Stimulated activated CD8-positive, alpha-beta memory T cell treated with anti-CD3 and anti-CD28 coated beads, Interleukin-12 subunit alpha, Interleukin-12 subunit beta, amount 100 ng/mL, for 1 hour (primary cell): ENCODE results near the gene LAMB3.

Source experiments
- DNase-seq: peaks from one replicate; pipeline ENCODE4 v3.0.0-alpha.2; 2020; ENCODE audit warnings: low read depth

The LAMB3 gene

DNA sequence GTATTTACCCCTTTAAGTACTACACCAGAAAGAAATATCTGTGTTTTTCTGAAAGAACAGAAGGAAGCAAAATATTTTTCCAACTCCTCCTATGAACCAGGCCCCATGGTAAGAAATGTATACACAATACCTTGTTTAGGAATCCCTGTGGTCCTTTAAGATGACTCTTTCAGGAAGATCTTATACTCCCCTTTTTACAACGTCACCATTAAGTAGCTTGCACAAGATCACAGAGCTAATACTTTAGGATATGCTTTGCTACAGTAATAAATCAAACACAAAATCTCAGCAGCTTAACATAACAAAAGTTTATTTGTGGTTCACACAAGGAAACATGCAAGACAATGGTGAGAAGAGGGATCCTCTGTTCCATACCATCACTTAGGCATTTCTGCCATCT is 8.8 kb upstream of the LAMB3 start:
- no peak for DNase-seq

DNA sequence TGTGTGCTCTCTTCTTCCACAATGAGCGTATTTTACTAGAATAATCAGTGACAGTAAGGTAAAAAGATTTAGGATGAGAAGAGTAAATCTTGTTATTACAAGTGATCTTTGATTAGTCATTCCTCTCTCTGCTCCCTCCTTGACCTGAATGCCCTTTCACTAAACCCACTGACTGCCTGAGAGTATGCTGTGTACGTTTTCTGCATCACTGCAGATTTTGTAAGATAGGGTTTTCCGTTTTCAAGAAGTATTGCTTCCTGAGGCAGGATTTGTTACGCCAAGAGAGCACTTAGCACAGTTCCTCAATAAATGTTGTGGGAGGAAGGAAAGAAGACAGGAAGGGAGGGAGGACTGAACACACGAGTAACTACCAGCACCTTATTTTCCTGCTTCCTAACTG is 7.7 kb upstream of the LAMB3 start:
- DNase-seq = no peak

DNA sequence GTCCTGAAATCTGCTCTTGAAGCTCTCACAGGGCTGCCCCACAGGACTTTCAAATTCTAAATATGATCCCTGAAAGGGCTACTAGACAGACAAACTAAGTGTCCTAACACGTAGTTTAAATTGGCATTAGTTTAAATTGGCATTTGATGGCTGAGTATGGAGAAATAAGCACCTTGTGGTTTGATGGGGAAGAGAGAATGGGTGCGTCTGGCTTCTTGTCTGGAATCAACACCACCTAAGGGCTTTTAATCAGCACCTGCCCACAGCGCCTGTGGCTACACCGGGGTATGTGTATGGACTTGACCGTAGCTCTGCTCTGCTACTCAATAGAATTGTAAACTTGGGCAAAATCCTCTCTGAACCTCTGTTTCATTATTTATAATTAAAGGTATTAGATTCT is 5.7 kb upstream of the LAMB3 start:
- DNase-seq = no peak

DNA sequence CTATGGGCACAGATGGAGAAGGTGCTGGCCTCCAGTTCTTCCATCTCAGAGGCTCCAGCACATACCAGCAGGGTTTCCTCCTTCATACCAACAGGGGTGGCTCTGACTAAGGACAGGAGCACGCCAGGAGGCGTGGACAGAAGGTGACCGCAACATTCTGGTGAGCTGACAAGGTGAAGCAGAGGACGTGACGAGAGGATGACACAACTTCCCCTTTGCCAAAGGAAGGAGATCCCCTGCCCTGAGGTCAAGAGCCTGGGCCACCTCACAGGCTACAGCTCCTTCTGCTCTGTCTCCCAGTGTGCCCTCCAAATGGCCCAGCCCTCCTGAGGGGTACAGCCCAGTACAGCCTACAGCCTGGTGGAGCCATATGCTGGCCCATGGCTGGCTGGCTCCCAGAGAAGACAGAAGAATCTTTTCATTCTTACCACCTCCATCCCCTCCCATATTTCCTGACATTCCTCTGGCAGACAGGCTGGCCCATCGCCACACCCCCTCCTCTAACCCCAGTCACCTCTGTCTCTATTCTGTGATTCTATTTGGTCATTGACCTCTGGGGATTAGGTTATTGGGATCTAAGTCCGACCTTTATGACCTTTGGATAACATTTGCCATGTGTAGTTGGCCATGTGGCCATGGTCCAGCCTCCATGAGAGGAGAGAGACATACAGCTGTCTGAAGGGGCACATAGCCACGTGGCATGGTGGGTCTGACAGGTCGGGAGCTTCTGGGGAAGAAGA is 5.1 kb upstream of the LAMB3 start:
- no peak for DNase-seq

DNA sequence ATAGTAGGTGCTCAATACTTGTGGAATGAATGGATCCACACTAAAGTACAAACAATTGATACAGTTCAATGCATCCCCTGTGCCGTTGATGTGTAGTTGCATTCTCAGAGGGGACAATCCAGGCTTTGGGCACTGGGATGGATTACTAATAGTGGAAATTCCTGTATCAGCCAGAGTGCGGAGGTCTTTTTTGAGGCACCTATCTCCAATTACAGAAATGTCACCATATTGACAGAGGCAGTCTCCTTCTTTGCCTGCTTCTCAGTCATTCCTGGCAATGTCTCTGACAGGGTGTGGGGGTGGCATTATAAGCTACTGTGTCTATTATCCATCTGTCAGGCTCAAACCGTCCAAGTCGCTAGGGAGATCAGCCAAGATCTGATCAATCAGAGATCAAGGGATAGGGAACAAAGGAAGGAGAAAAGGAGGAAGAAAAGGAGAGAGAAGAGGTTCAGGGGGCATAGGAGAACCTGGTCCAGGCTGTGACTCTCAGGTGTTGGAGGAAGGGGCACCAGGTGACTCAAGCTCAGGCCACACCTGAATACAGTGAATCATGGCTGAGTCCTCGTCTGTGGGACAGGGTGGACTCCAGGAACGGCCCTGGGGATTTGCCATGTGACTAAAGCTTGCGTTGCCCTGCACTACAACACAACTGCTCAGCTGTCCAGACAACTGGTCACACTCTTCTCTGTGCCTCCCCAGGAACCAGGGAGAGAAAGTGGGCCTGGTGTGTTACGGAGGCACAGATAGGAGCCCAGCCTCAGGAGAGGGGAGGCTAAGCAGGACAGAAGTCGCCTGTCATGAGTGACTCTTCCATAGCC is 3.4 kb upstream of the LAMB3 start:
- DNase-seq = no peak

DNA sequence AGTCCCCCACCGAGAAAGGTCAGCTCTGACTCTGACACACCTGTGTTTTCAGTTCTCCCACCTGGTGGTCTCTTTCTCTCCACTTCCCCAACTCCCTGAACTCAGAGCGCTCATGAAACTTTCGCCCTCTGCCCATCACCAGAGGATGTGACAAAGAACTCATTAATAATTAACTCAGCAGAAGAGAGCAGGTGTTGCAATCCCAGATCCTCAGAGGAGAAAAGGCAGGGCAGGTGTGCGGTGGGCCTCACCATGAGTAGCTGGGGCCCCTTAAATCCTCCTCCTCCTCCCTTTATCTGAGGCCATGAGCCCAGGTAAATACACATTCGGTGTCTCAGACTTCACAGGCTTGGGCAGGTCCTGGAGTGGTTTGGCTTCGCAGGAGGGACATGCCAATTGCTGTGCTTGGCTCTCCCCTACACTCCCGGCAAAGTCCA is 1.7 kb upstream of the LAMB3 start:
- no peak for DNase-seq

DNA sequence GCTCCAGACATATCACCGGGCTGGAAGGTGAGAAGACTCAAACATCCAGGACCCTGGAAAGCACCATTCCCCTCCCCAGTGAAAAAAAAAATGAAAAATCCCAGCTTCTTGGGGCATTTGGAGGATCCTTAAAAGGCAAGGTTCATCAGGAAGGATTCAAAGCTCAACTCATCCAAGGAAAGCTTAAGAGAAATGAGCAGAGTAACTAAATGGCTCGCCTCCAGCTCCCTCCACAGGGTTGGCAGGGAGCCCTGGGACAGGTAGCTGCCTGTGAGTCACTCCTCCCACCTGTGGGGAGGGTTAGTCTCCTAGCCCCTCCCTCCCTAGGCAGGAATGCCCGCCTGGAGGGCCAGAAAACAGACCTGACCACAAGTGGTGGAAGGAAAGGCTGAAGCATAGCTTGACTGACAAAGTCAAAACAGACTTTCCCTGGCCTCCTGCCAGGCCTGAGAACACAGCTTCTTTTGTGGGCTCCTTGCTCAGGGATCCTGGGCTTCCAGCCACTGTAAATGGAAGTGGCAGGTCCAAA is 712 bp upstream of the LAMB3 start:
- no peak for DNase-seq

DNA sequence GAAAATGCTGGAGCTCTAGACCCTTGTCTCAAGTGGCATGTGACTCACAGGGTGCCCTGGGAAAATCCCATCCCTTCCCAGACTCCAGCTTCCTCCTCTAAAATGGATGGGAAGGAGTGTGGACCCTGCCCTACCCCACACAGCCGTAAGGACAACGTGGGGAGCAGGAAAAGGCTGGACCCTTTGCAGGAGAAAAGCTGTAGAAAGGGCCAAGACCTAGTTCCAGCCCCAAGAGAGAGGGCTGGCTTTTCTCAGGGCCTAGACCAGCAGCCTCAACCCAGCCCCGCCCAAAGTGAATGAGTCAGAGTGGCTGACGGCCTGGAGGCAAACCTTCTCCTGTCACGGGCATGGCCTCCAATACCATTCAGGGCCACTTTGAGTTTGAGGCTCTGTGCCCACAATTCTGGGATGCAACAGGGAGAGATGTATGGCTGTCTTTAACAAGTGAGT is 1.1 kb downstream of the LAMB3 start:
- peak; percentile 9 for DNase-seq

DNA sequence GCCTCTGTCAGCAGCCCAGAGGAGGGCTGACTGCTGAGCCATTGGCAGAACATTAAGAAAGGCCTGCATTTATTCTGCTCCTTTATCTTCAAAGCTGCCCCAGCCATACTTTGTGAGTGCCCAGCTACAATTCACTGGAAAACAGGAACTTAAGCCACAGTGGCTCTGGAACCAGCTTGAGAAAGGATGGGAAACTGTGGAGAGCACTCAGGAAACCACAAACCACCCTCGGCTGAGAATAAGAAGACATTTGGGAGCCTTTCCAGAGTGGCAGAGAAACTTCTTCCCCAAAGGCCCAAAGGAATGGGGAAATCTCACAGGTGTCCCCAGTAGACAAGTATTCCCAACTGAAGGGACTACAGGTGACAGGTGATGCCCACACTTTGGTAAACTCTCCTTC is 1.8 kb downstream of the LAMB3 start:
- DNase-seq = no peak

DNA sequence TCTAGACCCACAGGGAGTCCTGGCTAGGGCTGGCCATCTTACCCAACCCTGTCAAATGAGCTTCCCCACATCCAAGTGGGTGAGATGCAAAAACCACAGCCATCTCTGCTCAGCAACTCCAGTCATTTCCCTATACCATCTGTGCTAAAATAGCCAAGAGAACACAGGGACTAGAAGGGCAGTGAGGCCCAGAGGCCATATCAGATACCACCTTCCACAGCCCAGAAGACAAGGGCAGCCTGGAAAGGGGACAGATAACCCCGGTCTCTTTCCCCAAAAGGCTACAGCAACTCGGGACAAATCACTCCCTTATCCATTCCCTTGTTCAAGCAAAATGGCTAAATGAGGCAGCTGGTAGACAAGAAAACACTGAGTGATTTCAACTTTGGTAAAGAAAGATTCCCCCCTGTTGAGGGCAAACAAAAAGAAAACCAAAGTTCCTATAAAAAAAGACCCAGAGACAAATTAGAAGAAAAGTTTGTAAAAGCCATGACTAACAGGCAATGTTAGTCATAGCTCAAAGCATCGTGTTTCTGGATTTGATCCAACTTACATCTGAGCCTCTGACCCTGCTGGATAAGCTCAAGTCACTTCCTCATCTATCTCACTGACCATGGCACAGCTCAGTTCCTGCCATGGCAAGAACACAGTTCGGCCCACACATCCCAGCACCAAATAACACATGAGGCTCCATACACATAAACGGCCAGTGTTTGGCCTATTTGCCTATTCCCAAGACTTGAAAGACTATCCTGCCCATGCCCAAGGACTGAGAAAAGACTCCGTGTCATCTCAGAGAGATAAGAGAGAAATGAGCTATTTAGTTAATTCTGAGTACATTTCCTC is 3.1 kb downstream of the LAMB3 start:
- no peak for DNase-seq

DNA sequence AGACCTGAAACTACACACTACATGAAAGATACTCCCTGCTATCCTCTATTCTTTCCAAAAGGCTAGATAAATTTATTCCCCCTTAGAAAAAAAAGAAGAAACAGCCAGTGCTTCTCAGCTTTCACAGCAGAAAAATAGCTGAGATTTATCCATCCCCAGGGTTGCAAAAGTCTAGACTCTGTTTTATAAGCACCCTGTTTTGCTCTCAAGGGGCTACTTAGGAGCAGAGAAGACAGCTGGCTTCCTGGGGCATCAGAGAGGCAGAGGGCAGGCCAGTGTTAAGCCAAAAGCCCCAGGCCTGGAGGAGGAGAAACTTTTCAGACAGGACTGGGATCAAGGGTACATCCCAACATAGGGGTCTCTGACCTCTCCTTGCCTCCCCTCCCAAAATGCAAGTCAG is 3.9 kb downstream of the LAMB3 start:
- no peak for DNase-seq

DNA sequence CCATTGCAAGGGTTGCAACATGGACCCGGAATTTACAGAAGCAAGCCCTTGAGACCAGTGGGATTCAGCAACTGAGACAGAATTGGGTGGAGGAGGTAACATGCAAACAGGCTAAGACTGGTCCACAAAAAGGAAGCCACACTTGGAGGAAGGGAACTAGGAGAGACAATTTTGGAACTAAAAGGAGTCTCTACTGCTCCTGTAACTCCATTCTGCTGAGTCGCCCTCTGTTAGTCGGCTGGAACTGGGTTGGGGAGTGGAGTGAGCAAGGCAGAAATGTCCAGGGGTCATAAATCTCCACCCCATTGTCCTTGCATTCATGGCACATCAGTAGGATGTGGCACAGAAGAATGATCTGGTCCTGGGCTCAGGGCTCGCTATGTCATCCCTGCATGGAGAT is 5.1 kb downstream of the LAMB3 start:
- no peak for DNase-seq

DNA sequence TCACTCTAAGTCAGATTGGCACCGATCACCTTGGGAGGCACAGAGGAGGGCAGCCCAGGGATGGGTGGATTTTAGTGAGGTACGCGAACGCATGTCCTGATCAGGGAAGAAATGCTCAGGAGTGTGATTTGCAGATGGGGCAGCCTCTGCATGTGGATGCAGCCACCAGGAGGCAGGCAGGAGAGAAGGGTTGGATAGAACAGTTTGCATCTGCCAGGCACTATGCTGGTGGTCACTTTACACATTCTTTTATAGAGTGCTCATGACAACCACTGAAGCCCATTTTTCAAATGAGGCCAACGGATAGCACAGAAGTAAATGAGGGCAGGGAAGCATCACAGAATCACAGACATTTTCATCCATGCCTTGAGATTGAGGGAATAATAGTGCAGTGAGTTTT is 5.7 kb downstream of the LAMB3 start:
- DNase-seq = no peak

DNA sequence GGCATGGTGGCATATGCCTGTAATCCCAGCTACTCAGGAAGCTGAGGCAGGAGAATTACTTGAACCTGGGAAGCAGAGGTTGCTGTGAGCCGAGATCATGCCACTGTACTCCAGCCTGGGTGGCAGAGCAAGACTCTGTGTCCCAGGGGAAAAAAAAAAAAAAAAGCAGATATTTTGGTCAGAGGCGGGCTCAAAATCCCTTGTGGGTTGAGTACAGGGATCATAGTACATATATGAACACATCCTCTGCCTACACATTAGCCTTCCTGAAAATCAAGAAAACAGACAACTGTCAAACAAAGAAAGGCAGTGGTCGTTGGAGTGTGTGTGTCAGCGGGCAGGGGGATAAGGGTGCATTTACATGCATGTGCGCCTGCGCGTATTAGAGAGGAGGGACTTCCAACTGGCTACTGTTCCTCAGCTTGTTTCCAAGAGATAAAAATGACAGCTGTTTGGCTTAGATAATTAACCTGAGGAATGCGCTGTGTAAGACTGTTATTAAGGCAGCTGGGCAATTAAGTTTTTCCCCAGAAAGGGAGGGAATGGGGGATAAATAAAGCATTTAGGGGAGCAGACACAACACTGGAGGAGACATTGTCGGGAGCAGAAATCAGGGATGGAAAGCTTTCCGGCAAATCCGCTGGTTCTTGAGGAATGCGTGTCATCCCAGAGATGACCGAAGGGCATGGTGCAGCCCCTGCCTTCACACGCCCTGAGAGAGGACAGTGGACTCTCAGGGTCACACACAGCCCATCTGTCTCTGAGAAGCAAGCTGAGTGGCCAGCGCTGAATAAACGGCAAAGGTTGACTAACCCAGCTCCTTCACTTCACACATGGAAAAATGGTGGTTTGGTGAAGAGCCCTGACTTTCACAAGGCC is 6.4 kb downstream of the LAMB3 start:
- DNase-seq = no peak

DNA sequence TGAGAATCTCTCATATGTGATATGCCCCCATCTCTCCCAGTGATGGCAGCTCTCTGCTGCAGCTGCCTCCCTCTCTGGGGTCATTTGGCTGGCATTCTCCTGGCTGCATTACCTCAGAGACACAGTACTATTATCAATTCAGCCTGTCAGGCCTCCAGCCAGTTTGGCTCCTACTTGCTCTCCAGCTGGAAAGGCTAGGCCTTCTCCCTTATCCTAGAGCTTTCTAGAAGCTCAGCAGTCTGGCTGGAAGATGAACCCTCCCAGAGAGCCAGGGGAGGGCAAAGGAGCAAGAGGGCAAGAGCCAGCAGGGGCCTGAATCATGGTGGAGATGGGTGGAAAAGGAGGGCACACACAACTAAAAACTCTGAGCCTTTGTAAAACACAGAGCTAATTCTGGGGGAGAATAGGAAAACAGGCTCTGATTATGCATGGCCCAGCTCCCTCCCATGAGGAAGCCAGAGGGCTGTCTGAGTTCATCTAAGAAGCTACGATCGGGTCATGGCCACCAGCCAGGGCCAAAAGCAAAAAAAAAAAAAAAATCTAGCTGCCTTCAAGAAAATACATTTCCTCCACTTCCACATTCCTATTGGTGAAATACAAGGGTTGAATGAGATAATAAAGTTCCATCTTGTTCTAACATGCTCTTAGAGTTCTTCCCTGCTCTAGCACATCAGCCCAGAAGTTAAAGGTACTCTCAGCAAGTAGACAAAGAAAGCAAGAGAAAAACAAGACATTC is 8.8 kb downstream of the LAMB3 start:
- no peak for DNase-seq

DNA sequence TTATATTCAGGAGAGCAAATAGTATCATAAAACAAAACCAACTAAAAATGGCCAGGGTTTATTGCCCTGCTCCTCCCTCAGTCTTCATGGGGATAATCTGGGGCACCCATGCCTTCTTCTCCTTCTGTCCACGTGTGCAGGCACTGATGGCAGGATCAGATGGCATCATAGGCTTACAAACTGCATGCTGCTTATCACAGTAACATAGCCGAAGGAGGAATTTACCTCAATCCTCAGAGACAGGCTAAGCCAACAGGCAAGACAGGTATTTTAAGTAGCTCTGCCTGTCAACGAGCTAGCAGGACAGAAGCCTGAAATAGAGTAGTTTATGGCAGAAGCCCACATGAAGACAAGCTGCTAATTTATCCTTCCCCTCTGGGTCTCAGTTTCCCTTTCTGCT is 9.4 kb downstream of the LAMB3 start:
- DNase-seq = no peak

DNA sequence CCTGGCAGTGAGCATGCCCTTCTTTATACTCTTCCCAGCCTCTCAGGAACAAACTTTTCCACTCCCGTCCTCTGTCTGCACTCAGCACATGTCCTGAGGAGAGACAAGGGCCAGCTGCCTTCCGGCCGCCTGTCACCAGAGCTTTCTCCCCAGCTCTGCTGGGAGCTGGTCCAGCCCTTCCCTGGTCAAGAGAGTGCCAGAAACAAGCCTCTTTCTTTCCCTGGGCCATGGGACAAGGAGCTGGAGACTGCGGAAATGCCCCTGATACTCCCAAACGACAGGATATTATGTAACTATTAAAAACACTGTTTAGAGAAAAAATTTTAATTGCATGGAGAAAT is 10.4 kb downstream of the LAMB3 start:
- DNase-seq = no peak

DNA sequence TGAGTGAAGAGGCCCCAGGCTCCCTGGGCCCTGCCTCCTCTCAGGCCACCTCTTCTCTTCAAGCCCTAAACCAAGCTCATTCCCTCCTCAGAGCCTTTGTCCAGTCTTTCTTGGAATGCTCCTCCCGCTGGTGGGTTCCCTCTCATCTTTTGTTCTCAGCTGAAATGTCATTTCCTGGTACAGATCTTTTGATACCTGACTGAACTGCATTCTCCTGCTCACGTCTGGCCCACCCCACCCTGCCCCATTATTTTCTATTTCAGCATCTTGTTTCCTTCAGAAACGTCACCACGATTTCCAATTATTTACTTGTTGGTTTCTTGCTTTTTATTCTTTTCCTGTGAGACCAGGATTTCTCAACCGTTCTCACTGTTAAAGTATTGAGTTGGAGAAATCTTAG is 16.4 kb downstream of the LAMB3 start:
- no peak for DNase-seq

DNA sequence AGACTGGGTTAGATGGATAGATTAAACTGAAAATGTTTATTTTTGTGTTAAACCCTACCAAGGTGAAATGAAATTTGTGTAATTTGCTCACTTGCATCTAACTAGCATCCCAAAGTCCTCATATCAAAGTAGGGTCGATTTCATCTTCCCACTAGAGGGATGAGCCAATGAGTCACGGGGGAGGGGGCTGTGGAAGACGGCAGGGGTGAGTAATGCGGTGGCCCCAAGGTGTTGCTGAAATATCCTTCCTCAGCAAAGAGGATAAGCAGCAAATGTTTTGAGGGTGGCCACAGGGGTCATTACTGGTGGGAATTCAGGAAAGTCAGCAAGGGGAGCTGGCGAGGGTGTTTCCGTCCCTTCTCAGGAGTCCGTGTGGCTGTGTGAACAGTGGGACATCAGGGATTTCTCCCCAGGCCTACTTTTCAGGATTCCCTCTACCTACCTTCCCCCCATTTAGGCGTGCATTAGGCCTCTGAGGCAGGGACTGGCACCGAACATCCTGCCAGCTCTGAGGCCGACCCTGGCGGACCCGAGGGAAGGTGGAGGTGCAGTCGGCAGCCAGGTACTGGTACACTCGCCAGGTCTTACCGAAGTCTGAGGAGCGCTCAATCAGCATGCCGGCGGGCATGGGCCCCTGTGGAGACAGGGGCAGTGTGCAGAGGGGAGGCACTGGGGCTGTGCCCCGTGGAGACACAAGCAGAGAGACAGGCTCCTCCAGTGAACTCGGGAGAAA is 18.1 kb downstream of the LAMB3 start:
- no peak for DNase-seq

DNA sequence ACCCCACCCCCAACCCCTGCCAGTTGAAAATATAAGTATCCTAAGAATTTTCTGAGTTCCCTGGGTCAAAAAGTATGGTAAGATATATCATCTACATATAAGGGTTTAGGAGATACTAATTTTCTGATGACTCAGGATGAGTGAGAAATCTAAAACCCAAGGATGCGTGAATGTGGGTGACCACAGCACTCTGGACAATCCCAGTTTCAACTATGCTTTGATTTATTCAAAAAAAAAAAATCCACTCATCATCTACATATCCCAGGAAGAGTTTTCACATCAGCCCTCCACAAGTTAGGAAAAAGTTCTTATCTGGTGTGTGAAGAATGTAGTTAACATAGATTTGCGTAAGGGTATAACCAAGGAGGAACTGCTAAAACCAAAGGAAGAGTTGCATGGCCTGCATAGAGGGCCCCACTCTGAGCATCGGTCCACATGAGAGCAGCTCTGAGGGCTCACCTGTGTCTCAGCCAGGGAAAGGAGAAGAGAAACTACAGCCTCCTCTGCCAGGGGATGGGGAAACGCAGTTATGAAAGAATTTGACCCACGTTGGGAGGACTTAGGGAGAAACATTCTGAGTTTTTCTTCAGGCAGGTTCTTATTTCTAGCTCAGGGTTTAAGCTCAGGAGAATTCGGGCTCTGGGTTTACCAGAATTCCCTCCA is 18.8 kb downstream of the LAMB3 start:
- DNase-seq = no peak
